H9 (cell line): ENCODE data around the gene CTCF. TPM values are rescaled to one million over a fixed set of nuclear protein-coding genes. Genes with fewer than 3 reads are reported as not detected.

ENCODE experiments used
- DNase-seq: peaks from one replicate; pipeline ENCODE4 v3.0.0-alpha.2; 2017
- H2AFZ ChIP-seq: one replicate; pipeline ENCODE4 v1.6.1; 2013; ENCODE audit warnings: mild to moderate bottlenecking, low read length, control low read depth, moderate library complexity
- H2AK5ac ChIP-seq: 2 replicates; pipeline ENCODE4 v1.6.1; 2013; ENCODE audit warnings: low read length, control low read depth, mixed read lengths; ENCODE audit not compliant: insufficient read length
- H2BK120ac ChIP-seq: one replicate; pipeline ENCODE4 v1.6.1; 2013; ENCODE audit warnings: low read depth, mild to moderate bottlenecking, low read length, control low read depth, inconsistent platforms; ENCODE audit not compliant: poor library complexity, severe bottlenecking
- H2BK12ac ChIP-seq: 2 replicates; pipeline ENCODE4 v1.6.1; 2013; ENCODE audit warnings: low read length, control low read depth, mixed read lengths, low read depth; ENCODE audit not compliant: insufficient read length
- H2BK15ac ChIP-seq: 2 replicates; pipeline ENCODE4 v1.6.1; 2013; ENCODE audit warnings: low read depth, low read length, control low read depth
- H2BK20ac ChIP-seq: one replicate; pipeline ENCODE4 v1.6.1; 2013; ENCODE audit warnings: low read depth, mild to moderate bottlenecking, low read length, control low read depth, inconsistent platforms; ENCODE audit not compliant: poor library complexity, severe bottlenecking
- H2BK5ac ChIP-seq: 2 replicates; pipeline ENCODE4 v1.6.1; 2013; ENCODE audit warnings: low read length, control low read depth, mixed read lengths; ENCODE audit not compliant: insufficient read length
- H3K14ac ChIP-seq: 2 replicates; pipeline ENCODE4 v1.6.1; 2013; ENCODE audit warnings: low read length, control low read depth; ENCODE audit not compliant: insufficient read depth
- H3K18ac ChIP-seq: 2 replicates; pipeline ENCODE4 v1.6.1; 2013; ENCODE audit warnings: low read depth, mild to moderate bottlenecking, mixed read lengths, low read length, control low read depth; ENCODE audit not compliant: insufficient read length
- H3K23ac ChIP-seq: 2 replicates; pipeline ENCODE4 v1.6.1; 2013; ENCODE audit warnings: low read length, control low read depth, mixed read lengths, low read depth; ENCODE audit not compliant: insufficient read length
- H3K23me2 ChIP-seq: 2 replicates; pipeline ENCODE4 v1.6.1; 2013; ENCODE audit warnings: low read depth, mild to moderate bottlenecking, mixed read lengths, low read length, control low read depth; ENCODE audit not compliant: insufficient read length, poor library complexity, severe bottlenecking
- H3K27ac ChIP-seq: 2 replicates; pipeline ENCODE4 v1.5.1; 2013; ENCODE audit warnings: low read length, control low read depth, mixed read lengths, low read depth; ENCODE audit not compliant: insufficient read length
- H3K27me3 ChIP-seq: 2 replicates; pipeline ENCODE4 v1.6.1; 2013; ENCODE audit warnings: low read length, control low read depth, inconsistent platforms; ENCODE audit not compliant: insufficient read depth
- H3K4ac ChIP-seq: 2 replicates; pipeline ENCODE4 v1.6.1; 2013; ENCODE audit warnings: low read depth, mild to moderate bottlenecking, control low read depth, inconsistent platforms, low read length, moderate library complexity
- H3K4me1 ChIP-seq: 2 replicates; pipeline ENCODE4 v1.6.1; 2013; ENCODE audit warnings: low read length, control low read depth, inconsistent platforms; ENCODE audit not compliant: insufficient read depth
- H3K4me2 ChIP-seq: 2 replicates; pipeline ENCODE4 v1.6.1; 2013; ENCODE audit warnings: low read length, control low read depth, mixed read lengths; ENCODE audit not compliant: insufficient read length, insufficient read depth
- H3K56ac ChIP-seq: 2 replicates; pipeline ENCODE4 v1.6.1; 2013; ENCODE audit warnings: low read depth, mild to moderate bottlenecking, mixed read lengths, low read length, control low read depth; ENCODE audit not compliant: insufficient read length
- H3K79me1 ChIP-seq: 2 replicates; pipeline ENCODE4 v1.6.1; 2013; ENCODE audit warnings: low read depth, mild to moderate bottlenecking, moderate library complexity, low read length, control low read depth, inconsistent platforms; ENCODE audit not compliant: insufficient read depth, poor library complexity, severe bottlenecking
- H3K79me2 ChIP-seq: 2 replicates; pipeline ENCODE4 v1.6.1; 2013; ENCODE audit warnings: low read length, control low read depth, inconsistent platforms; ENCODE audit not compliant: insufficient read depth
- H3K9ac ChIP-seq: 2 replicates; pipeline ENCODE4 v1.6.1; 2013; ENCODE audit warnings: low read length, control low read depth, mixed read lengths; ENCODE audit not compliant: insufficient read length; ENCODE audit errors: extremely low read depth
- H3K9me3 ChIP-seq: one replicate; pipeline ENCODE4 v1.6.1; 2013; ENCODE audit warnings: low read depth, low read length, inconsistent platforms; ENCODE audit not compliant: control insufficient read depth
- H3T11ph ChIP-seq: one replicate; pipeline ENCODE4 v1.6.1; 2013; ENCODE audit warnings: mild to moderate bottlenecking, low read length, control low read depth, inconsistent platforms
- H4K20me1 ChIP-seq: one replicate; pipeline ENCODE4 v1.6.1; 2013; ENCODE audit not compliant: control insufficient read depth, insufficient read length, insufficient read depth
- H4K5ac ChIP-seq: 2 replicates; pipeline ENCODE4 v1.6.1; 2013; ENCODE audit warnings: low read depth, mild to moderate bottlenecking, mixed read lengths, low read length, control low read depth; ENCODE audit not compliant: insufficient read length
- H4K8ac ChIP-seq: replicated peaks from 2 replicates; pipeline ENCODE4 v1.6.1; 2013; ENCODE audit warnings: low read length, control low read depth, mixed read lengths, low read depth; ENCODE audit not compliant: insufficient read length
- H4K91ac ChIP-seq: 2 replicates; pipeline ENCODE4 v1.6.1; 2013; ENCODE audit warnings: low read depth, mild to moderate bottlenecking, moderate library complexity, mixed read lengths, low read length, control low read depth; ENCODE audit not compliant: insufficient read length
- H3K27ac Mint-ChIP-seq, 3 experiments: 2 replicates in 2 of 3; 3 replicates in 1 of 3; pipeline ENCODE4 v1.8.0; 2020 to 2021; ENCODE audit warnings: mixed read lengths in 3 of 3, mild to moderate bottlenecking in 1 of 3, moderate library complexity in 1 of 3
- H3K27me3 Mint-ChIP-seq: 2 replicates; pipeline ENCODE4 v1.8.0; 2021; ENCODE audit warnings: low read depth, mild to moderate bottlenecking, moderate library complexity, mixed read lengths
- H3K36me3 Mint-ChIP-seq, 3 experiments: 2 replicates in 2 of 3; 3 replicates in 1 of 3; pipeline ENCODE4 v1.8.0; 2020 to 2021; ENCODE audit warnings: low read depth in 3 of 3, mixed read lengths in 3 of 3; ENCODE audit not compliant: insufficient read depth in 1 of 3
- H3K4me1 Mint-ChIP-seq, 2 experiments: 2 replicates each; pipeline ENCODE4 v1.8.0; 2020; ENCODE audit warnings: mixed read lengths in 2 of 2
- H3K4me3 Mint-ChIP-seq, 2 experiments: 2 replicates in 1 of 2; 3 replicates in 1 of 2; pipeline ENCODE4 v1.8.0; 2020 to 2021; ENCODE audit warnings: mild to moderate bottlenecking in 2 of 2, mixed read lengths in 2 of 2, moderate library complexity in 1 of 2
- H3K9me3 Mint-ChIP-seq, 2 experiments: 2 replicates in 1 of 2; 3 replicates in 1 of 2; pipeline ENCODE4 v1.8.0; 2020; ENCODE audit warnings: mild to moderate bottlenecking in 2 of 2, mixed read lengths in 2 of 2, moderate library complexity in 1 of 2
- CTCF ChIP-seq: fragments of 200-600 bp; sonication (generic); conservative IDR thresholded peaks from 3 replicates; pipeline ENCODE4 v1.8.0; 2021; ENCODE audit warnings: antibody characterized with exemption, mild to moderate bottlenecking
- WGBS: extraction: QIAGEN DNeasy Blood & Tissue Kit; methylation state at CpG from one replicate; pipeline ENCODE4 v1.1.7; 2013; ENCODE audit warnings: missing lambda C conversion rate, low lambda C conversion rate, mixed read lengths; ENCODE audit not compliant: insufficient read length; ENCODE audit errors: extremely low coverage; 5-methylcytosine and 5-hydroxymethylcytosine counted together
- total RNA-seq: library from RNA; stranded (reverse); gene quantifications from 2 replicates; pipeline ENCODE4 v1.2.1, GENCODE V29; 2021

The CTCF gene
- total RNA-seq, 1 experiment from 2014 or later, result 87.3 TPM

- Mint-ChIP-seq H3K27ac (no peak within 1 kb of the TSS), H3K36me3 (no peaks in the 10 kb centered on the region)
- no CpG with 5 or more reads among the region's 45 CpGs for WGBS
Observed at GRCh38 chr16:67528222-67528869, 34.0 kb upstream of the CTCF start, which contains the start of gene RIPOR1. RIPOR1 (plus strand) TSS chr16:67528829; CDS start chr16:67538447, 9,618 bp downstream.

More at GRCh38 chr16:67528222-67528869, 34.0 kb upstream of the CTCF start, which contains the start of gene RIPOR1:
- Histone ChIP-seq H2BK5ac (no peak within 1 kb of the TSS), H3K18ac (no peak within 1 kb of the TSS), H4K91ac (no peak within 1 kb of the TSS), H3K9ac (no peak within 1 kb of the TSS), H3K14ac (0 out of 2 replicates have a peak within 1 kb of the TSS, but pooled peaks have one; percentile 1), H3K27ac (no peak within 1 kb of the TSS), H3K23ac (no peak within 1 kb of the TSS), H3K56ac (no peak within 1 kb of the TSS), H3K79me2 (no peaks in the 10 kb centered on the region), H3K9me3 (no peaks in the 10 kb centered on the region), H2BK15ac (no peak within 1 kb of the TSS), H2AK5ac (no peak within 1 kb of the TSS), H2BK12ac (no peak within 1 kb of the TSS), H2AFZ (no peak within 1 kb of the TSS), H3K4me2 (peak within 1 kb of the TSS; percentile 82), H3K79me1 (no peaks in the 10 kb centered on the region), H3K27me3 (peaks cover 54% of the 10 kb centered on the region; the same call in 1 of the 2 replicates), H4K20me1 (no peaks in the 10 kb centered on the region), H3K23me2 (peaks cover 18% of the 10 kb centered on the region), H4K5ac (no peak within 1 kb of the TSS), H2BK120ac (no peak within 1 kb of the TSS), H3T11ph (no peak within 1 kb of the TSS), H3K4ac (no peak within 1 kb of the TSS), H2BK20ac (no peak within 1 kb of the TSS), H4K8ac (no peak within 1 kb of the TSS), H3K4me1 (no peaks in the 10 kb centered on the region; the same call in 1 of the 2 replicates)
- Mint-ChIP-seq H3K4me1 (peaks cover 10 to 11% of the 10 kb centered on the region in 2 experiments), H3K4me3 (peak within 1 kb of the TSS; percentile 58 to 83), H3K9me3 (peaks cover 0 to 4% of the 10 kb centered on the region in 2 experiments; a peak in 1 of 5 replicates), H3K27me3 (peaks cover 92% of the 10 kb centered on the region)
- TF ChIP-seq CTCF, result no peak
- peak; percentile 69 for DNase-seq
